Stomach (tissue), 4 donors: Measurements from ENCODE around the gene ADRB1.

Experiments
- POLR2A ChIP-seq, 4 donors: fragments of 450-650 bp; IDR thresholded peaks; one replicate each; pipeline ENCODE4 v1.6.1; 2016; ENCODE audit warnings: antibody characterized with exemption in 4 of 4, control low read depth in 2 of 4, mild to moderate bottlenecking in 1 of 4, moderate library complexity in 1 of 4
- POLR2AphosphoS5 ChIP-seq, 3 donors: sonication (generic); formaldehyde crosslinking; IDR thresholded peaks; one replicate each; pipeline ENCODE4 v1.6.1; 2016; ENCODE audit warnings: antibody characterized with exemption in 3 of 3
- TF ChIP-seq, protein P1 (sequence below), 7 experiments: fragments of 450-650 bp in 4 of 7; fragments of 200-600 bp in 3 of 7; sonication (generic) in 3 of 7; IDR thresholded peaks; one replicate each; pipeline ENCODE4 v1.5.1; 2016 to 2019; ENCODE audit warnings: antibody characterized with exemption in 7 of 7, control low read depth in 2 of 7, mild to moderate bottlenecking in 1 of 7

DNA sequence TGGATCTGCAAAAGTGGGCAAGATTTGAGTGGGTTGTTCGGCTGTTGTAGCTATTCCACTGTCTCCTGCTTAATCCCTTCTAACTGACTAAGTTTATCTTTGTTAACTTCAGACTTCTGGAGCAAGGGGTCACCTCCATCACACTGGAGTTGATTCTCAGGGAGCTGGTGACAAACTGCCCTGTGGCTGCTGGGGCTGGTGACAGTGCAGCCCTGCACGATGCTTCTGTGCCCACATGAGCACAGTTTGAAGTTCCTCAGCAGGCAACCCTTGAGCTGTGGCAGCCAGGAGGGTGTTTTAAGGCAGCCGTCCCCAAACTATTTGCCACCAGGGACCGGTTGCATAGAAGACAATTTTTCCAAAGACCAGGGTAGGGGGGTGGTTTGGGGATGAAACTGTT lies 40.5 kb downstream of the ADRB1 start:
- TF ChIP-seq, protein P1, sequence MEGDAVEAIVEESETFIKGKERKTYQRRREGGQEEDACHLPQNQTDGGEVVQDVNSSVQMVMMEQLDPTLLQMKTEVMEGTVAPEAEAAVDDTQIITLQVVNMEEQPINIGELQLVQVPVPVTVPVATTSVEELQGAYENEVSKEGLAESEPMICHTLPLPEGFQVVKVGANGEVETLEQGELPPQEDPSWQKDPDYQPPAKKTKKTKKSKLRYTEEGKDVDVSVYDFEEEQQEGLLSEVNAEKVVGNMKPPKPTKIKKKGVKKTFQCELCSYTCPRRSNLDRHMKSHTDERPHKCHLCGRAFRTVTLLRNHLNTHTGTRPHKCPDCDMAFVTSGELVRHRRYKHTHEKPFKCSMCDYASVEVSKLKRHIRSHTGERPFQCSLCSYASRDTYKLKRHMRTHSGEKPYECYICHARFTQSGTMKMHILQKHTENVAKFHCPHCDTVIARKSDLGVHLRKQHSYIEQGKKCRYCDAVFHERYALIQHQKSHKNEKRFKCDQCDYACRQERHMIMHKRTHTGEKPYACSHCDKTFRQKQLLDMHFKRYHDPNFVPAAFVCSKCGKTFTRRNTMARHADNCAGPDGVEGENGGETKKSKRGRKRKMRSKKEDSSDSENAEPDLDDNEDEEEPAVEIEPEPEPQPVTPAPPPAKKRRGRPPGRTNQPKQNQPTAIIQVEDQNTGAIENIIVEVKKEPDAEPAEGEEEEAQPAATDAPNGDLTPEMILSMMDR (IDR thresholded peaks at IDR 0.05) = no peak
- no peak for TF ChIP-seq POLR2AphosphoS5 (IDR thresholded peaks at IDR 0.05)
- no peak for TF ChIP-seq POLR2A (IDR thresholded peaks at IDR 0.05)
